ENCODE data around the gene GPANK1. TPM values are rescaled to one million over a fixed set of nuclear protein-coding genes. Genes with fewer than 3 reads are reported as not detected.
A peak's percentile ranks its signal among the peaks of the same experiment; 100 is the strongest.

The GPANK1 gene
- total and polyA plus RNA-seq, 2 of the 13 experiments (the other 11 are each of a cell fraction or from before 2014, with no cell fraction given) = 15.4 to 22.8 TPM

GRCh38 chr6:31702819-31703716, 38.3 kb upstream of the GPANK1 start, which contains the start of gene ABHD16A (continued):
- TF ChIP-seq HMGXB3 (CRISPR knock-in tag; IDR thresholded peaks at IDR 0.05; ENCODE audit: borderline replicate concordance) (peak; percentile 77; the same call in 1 of the 2 replicates), JDP2 (CRISPR knock-in tag; IDR thresholded peaks at IDR 0.05; ENCODE audit: borderline replicate concordance) (no peak), ZNF503 (CRISPR knock-in tag; IDR thresholded peaks at IDR 0.05) (peak; percentile 52; the same call in 1 of the 2 replicates), YEATS4 (CRISPR knock-in tag; IDR thresholded peaks at IDR 0.05; ENCODE audit: borderline replicate concordance) (peak; percentile 64; the same call in 1 of the 2 replicates), POGK (CRISPR knock-in tag; conservative IDR thresholded peaks at IDR 0.05) (peak; percentile 91), ZNF556 (CRISPR knock-in tag; IDR thresholded peaks at IDR 0.05; ENCODE audit: borderline replicate concordance) (peak; percentile 94), RORA (CRISPR knock-in tag; IDR thresholded peaks at IDR 0.05) (no peak), POLR2A (IDR thresholded peaks at IDR 0.05; ENCODE audit: insufficient read depth in 1 of 2, low read depth in 2 of 2, low read length in 2 of 2) (peak; percentile 93 to 96), ISL2 (CRISPR knock-in tag; IDR thresholded peaks at IDR 0.05) (no peak; the same call in none of the 2 replicates), CREB1 (IDR thresholded peaks at IDR 0.05) (peak; percentile 88), CREB1 (CRISPR knock-in tag; IDR thresholded peaks at IDR 0.05) (peak; percentile 96), ZNF746 (CRISPR knock-in tag; IDR thresholded peaks at IDR 0.05) (peak; percentile 60; the same call in 1 of the 2 replicates), AHDC1 (CRISPR knock-in tag; IDR thresholded peaks at IDR 0.05; ENCODE audit: borderline replicate concordance) (peak; percentile 34; the same call in 1 of the 2 replicates), ZNF83 (CRISPR knock-in tag; IDR thresholded peaks at IDR 0.05; ENCODE audit: borderline replicate concordance) (no peak; the same call in 1 of the 2 replicates)

Measured in HepG2 (cell line).